Suprapubic skin (tissue), 4 donors: ENCODE measurements around the gene PHACTR4.

Experiments
- EP300 ChIP-seq: sonication (generic); formaldehyde crosslinking; IDR thresholded peaks from one replicate; pipeline ENCODE4 v1.6.1; 2017; ENCODE audit warnings: antibody characterized with exemption
- POLR2A ChIP-seq, 2 donors: fragments of 450-650 bp; IDR thresholded peaks; one replicate each; pipeline ENCODE4 v1.6.1; 2017; ENCODE audit warnings: antibody characterized with exemption in 2 of 2, mild to moderate bottlenecking in 2 of 2, moderate library complexity in 2 of 2
- POLR2AphosphoS5 ChIP-seq, 3 donors: sonication (generic); formaldehyde crosslinking; IDR thresholded peaks; one replicate each; pipeline ENCODE4 v1.6.1; 2017; ENCODE audit warnings: antibody characterized with exemption in 3 of 3
- TF ChIP-seq, protein P1 (sequence below), 2 donors: fragments of 200-600 bp in 1 of 2; fragments of 450-650 bp in 1 of 2; sonication (generic) in 1 of 2; IDR thresholded peaks; one replicate each; pipeline ENCODE4 v1.5.1; 2016 to 2019; ENCODE audit warnings: antibody characterized with exemption in 2 of 2, mild to moderate bottlenecking in 1 of 2, moderate library complexity in 1 of 2

DNA sequence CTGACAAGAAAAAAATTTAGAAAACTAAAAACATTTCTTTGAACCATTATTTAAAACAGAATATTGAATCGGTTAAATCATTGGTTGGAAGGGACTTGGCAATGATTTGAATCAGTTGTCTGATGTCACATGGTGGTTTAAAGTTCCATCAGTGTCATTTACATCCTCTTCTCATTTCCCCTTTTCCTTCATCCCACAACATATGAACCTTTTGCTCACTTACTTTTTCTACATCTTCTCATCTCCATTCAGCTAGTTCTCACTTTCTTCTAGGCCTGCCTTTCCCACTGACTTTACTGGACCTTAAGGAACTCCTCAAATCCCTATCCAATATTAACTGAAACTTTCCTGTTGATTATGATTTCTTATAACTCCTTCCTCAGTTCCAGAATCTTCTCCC is 58.5 kb downstream of the PHACTR4 start:
- TF ChIP-seq, protein P1, sequence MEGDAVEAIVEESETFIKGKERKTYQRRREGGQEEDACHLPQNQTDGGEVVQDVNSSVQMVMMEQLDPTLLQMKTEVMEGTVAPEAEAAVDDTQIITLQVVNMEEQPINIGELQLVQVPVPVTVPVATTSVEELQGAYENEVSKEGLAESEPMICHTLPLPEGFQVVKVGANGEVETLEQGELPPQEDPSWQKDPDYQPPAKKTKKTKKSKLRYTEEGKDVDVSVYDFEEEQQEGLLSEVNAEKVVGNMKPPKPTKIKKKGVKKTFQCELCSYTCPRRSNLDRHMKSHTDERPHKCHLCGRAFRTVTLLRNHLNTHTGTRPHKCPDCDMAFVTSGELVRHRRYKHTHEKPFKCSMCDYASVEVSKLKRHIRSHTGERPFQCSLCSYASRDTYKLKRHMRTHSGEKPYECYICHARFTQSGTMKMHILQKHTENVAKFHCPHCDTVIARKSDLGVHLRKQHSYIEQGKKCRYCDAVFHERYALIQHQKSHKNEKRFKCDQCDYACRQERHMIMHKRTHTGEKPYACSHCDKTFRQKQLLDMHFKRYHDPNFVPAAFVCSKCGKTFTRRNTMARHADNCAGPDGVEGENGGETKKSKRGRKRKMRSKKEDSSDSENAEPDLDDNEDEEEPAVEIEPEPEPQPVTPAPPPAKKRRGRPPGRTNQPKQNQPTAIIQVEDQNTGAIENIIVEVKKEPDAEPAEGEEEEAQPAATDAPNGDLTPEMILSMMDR (IDR thresholded peaks at IDR 0.05): no peak
- TF ChIP-seq POLR2A (IDR thresholded peaks at IDR 0.05) (no peak), POLR2AphosphoS5 (IDR thresholded peaks at IDR 0.05) (no peak), EP300 (no peak)
